MM.1S (cell line): ENCODE measurements around the gene NUPR2.

Experiments used
- DNase-seq: peaks from one replicate; pipeline ENCODE4 v3.0.0-alpha.2; 2015
- H2AFZ ChIP-seq: fragments of 300-600 bp; sonication (generic); 2 replicates; pipeline ENCODE4 v1.6.0; 2016; ENCODE audit warnings: antibody characterized with exemption, low read length
- H3F3A ChIP-seq: fragments of 300-600 bp; sonication (generic); 2 replicates; pipeline ENCODE4 v1.6.1; 2016; ENCODE audit warnings: mild to moderate bottlenecking, antibody characterized with exemption, low read length, moderate library complexity, mixed read lengths; ENCODE audit not compliant: insufficient read depth
- H3K27ac ChIP-seq: fragments of 300-600 bp; sonication (generic); 2 replicates; pipeline ENCODE4 v1.5.1; 2016; ENCODE audit warnings: mild to moderate bottlenecking, low read length
- H3K27me3 ChIP-seq: fragments of 300-600 bp; sonication (generic); replicated peaks from 2 replicates; pipeline ENCODE4 v1.6.0; 2016; ENCODE audit warnings: low read length; ENCODE audit not compliant: insufficient read depth
- H3K36me3 ChIP-seq: fragments of 300-600 bp; sonication (generic); replicated peaks from 2 replicates; pipeline ENCODE4 v1.6.1; 2016; ENCODE audit warnings: mild to moderate bottlenecking, low read length, mixed read lengths; ENCODE audit not compliant: insufficient read depth
- H3K4me1 ChIP-seq: fragments of 300-600 bp; sonication (generic); 2 replicates; pipeline ENCODE4 v1.6.1; 2016; ENCODE audit warnings: low read length, mixed read lengths
- H3K4me2 ChIP-seq: fragments of 300-600 bp; sonication (generic); 2 replicates; pipeline ENCODE4 v1.6.0; 2016; ENCODE audit warnings: low read depth, low read length
- H3K4me3 ChIP-seq: fragments of 300-600 bp; sonication (generic); 2 replicates; pipeline ENCODE4 v1.5.1; 2016; ENCODE audit warnings: low read length, mixed read lengths
- H3K79me2 ChIP-seq: fragments of 300-600 bp; sonication (generic); 2 replicates; pipeline ENCODE4 v1.6.1; 2016; ENCODE audit warnings: mixed run types, low read length, mixed read lengths
- H3K9ac ChIP-seq: fragments of 300-600 bp; sonication (generic); 2 replicates; pipeline ENCODE4 v1.6.1; 2016; ENCODE audit warnings: low read length, mixed read lengths
- H3K9me2 ChIP-seq: fragments of 300-600 bp; sonication (generic); replicated peaks from 2 replicates; pipeline ENCODE4 v1.6.1; 2016; ENCODE audit warnings: mild to moderate bottlenecking, low read length, mixed read lengths; ENCODE audit not compliant: insufficient read depth
- H3K9me3 ChIP-seq: fragments of 300-600 bp; sonication (generic); replicated peaks from 2 replicates; pipeline ENCODE4 v1.6.1; 2016; ENCODE audit warnings: mild to moderate bottlenecking, low read length, mixed read lengths; ENCODE audit not compliant: insufficient read depth
- H4K20me1 ChIP-seq: fragments of 300-600 bp; sonication (generic); 2 replicates; pipeline ENCODE4 v1.6.1; 2016; ENCODE audit warnings: mild to moderate bottlenecking, low read length, moderate library complexity, mixed read lengths; ENCODE audit not compliant: insufficient read depth
- EZH2 ChIP-seq: fragments of 300-600 bp; sonication (generic); optimal IDR thresholded peaks from 2 replicates; pipeline ENCODE3; 2017; ENCODE audit warnings: low read depth, mild to moderate bottlenecking, antibody characterized with exemption, low read length, mixed read lengths
- EZH2phosphoT487 ChIP-seq: fragments of 300-600 bp; sonication (generic); IDR thresholded peaks from 2 replicates; pipeline ENCODE4 v1.6.1; 2018; ENCODE audit warnings: antibody characterized with exemption, low read length
- TF ChIP-seq, protein P1 (sequence below): fragments of 300-600 bp; sonication (generic); IDR thresholded peaks from 2 replicates; pipeline ENCODE4 v1.5.1; 2016; ENCODE audit warnings: antibody characterized with exemption, low read length, mixed read lengths

Gene NUPR2

GRCh38 chr7:56127241-56127975 is 11.2 kb upstream of the NUPR2 start:
- TF ChIP-seq, protein P1, sequence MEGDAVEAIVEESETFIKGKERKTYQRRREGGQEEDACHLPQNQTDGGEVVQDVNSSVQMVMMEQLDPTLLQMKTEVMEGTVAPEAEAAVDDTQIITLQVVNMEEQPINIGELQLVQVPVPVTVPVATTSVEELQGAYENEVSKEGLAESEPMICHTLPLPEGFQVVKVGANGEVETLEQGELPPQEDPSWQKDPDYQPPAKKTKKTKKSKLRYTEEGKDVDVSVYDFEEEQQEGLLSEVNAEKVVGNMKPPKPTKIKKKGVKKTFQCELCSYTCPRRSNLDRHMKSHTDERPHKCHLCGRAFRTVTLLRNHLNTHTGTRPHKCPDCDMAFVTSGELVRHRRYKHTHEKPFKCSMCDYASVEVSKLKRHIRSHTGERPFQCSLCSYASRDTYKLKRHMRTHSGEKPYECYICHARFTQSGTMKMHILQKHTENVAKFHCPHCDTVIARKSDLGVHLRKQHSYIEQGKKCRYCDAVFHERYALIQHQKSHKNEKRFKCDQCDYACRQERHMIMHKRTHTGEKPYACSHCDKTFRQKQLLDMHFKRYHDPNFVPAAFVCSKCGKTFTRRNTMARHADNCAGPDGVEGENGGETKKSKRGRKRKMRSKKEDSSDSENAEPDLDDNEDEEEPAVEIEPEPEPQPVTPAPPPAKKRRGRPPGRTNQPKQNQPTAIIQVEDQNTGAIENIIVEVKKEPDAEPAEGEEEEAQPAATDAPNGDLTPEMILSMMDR = no peak
- TF ChIP-seq EZH2 (no peak), EZH2phosphoT487 (no peak)

DNA sequence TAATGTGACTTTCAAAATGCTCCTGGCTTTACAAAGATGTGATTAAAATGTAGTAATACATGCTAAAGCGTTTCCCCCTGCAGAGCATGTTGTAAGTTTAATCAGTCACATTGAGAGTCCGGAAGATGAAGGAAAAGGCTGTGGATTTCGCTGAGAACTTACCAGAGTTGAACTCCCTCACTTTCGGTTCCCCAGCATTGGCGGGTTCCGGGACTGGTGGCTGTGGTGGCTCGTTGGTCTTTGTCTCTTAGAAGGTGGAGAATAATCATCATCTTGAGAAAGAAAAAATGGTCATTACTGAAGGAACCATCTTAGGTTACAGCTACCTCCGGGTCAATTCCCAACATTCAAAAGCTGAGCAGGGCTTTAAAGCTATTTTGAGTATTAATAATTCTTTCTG is 9.6 kb upstream of the NUPR2 start:
- no peak overlapping the region for H3K27ac ChIP-seq
- H3K27me3 ChIP-seq = no peaks in the 10 kb centered on the region
- no peaks in the 10 kb centered on the region for H3K79me2 ChIP-seq
- H3F3A ChIP-seq = 0 out of 2 replicates have a peak, but pooled peaks cover 3% of the 10 kb centered on the region
- H3K36me3 ChIP-seq = no peaks in the 10 kb centered on the region
- no peaks in the 10 kb centered on the region for H3K9me2 ChIP-seq
- H4K20me1 ChIP-seq = no peaks in the 10 kb centered on the region
- no peaks in the 10 kb centered on the region for H3K9me3 ChIP-seq
- no peak overlapping the region for H3K4me3 ChIP-seq
- peak overlapping the region; percentile 5; the same call in 1 of the 2 replicates for H3K4me2 ChIP-seq
- TF ChIP-seq EZH2phosphoT487 = no peak
- TF ChIP-seq, protein P1 = no peak
- TF ChIP-seq EZH2 = no peak
- no peak overlapping the region for H2AFZ ChIP-seq
- H3K9ac ChIP-seq = no peak overlapping the region
- no peaks in the 10 kb centered on the region for H3K4me1 ChIP-seq
- no peak for DNase-seq

More at GRCh38 chr7:56127241-56127975, 11.2 kb upstream of the NUPR2 start:
- Histone ChIP-seq H3K36me3 (no peaks in the 10 kb centered on the region), H3K9me2 (no peaks in the 10 kb centered on the region), H3K4me1 (no peaks in the 10 kb centered on the region), H3K27ac (peak overlapping the region; percentile 47; the same call in 1 of the 2 replicates), H3K9me3 (no peaks in the 10 kb centered on the region), H3K9ac (no peak overlapping the region), H3K4me2 (no peak overlapping the region), H3F3A (0 out of 2 replicates have a peak, but pooled peaks cover 3% of the 10 kb centered on the region), H2AFZ (no peak overlapping the region), H4K20me1 (no peaks in the 10 kb centered on the region), H3K79me2 (no peaks in the 10 kb centered on the region), H3K4me3 (no peak overlapping the region), H3K27me3 (no peaks in the 10 kb centered on the region)
- peak; percentile 76 for DNase-seq

DNA sequence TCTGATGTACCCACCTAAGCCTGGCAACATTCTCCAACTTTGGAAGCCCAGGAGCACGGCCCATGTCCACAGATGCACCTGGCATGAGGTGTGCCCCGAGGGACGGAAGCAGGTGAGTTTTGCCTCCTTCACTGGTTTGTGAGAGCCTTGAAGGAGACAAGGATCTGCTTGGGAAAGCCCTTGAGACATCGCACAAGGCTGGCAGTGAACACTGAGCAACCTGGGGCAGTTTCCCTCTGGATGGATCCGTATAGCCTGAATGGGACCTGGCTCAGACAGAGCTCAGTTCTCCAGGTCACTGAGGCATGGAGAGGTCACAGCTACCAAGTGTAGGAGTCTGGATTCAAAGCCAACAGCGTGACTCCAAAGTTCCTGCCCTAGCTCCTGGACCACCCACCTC is 8.8 kb upstream of the NUPR2 start:
- Histone ChIP-seq H3K9ac (no peak overlapping the region), H3K4me3 (no peak overlapping the region), H3K79me2 (no peaks in the 10 kb centered on the region), H3K9me3 (no peaks in the 10 kb centered on the region), H3K27ac (no peak overlapping the region), H3F3A (0 out of 2 replicates have a peak, but pooled peaks cover 3% of the 10 kb centered on the region), H3K4me1 (no peaks in the 10 kb centered on the region), H4K20me1 (no peaks in the 10 kb centered on the region), H3K36me3 (no peaks in the 10 kb centered on the region), H3K9me2 (no peaks in the 10 kb centered on the region), H3K4me2 (no peak overlapping the region), H2AFZ (no peak overlapping the region), H3K27me3 (no peaks in the 10 kb centered on the region)
- TF ChIP-seq, protein P1 = no peak
- TF ChIP-seq EZH2phosphoT487 (no peak), EZH2 (no peak)
- DNase-seq = no peak
